PC-9 (cell line): Measurements from ENCODE around the gene TIFAB. TPM values are rescaled to one million over a fixed set of nuclear protein-coding genes. Genes with fewer than 3 reads are reported as not detected.

Experiments used
- BruUV-seq: library from RNA; stranded (reverse); fragments of 400-500 nt; replicated peaks from 2 replicates; lab custom pipeline; 2021; lab: Mats Ljungman, UMichigan
- CTCF ChIA-PET: fragments of 300-600 bp; sonication (Branson Sonifier 250); formaldehyde crosslinking; loops from one replicate; lab custom pipeline; 2022; ENCODE audit warnings: antibody characterized with exemption; lab: Charles Lee
- POLR2A ChIA-PET: fragments of 300-600 bp; sonication (Branson Sonifier 250); formaldehyde crosslinking; loops from one replicate; lab custom pipeline; 2022; ENCODE audit warnings: antibody characterized with exemption; ENCODE audit not compliant: unreplicated experiment; lab: Charles Lee
- DNase-seq, 2 experiments: peaks; one replicate each; pipeline versions ENCODE4 v3.0.0 to v3.0.0-alpha.2; 2015 to 2022; ENCODE audit warnings: mixed read lengths in 1 of 2
- H2AFZ ChIP-seq: fragments of 200-600 bp; sonication (generic); 2 replicates; pipeline ENCODE4 v1.8.1; 2017; ENCODE audit warnings: antibody characterized with exemption
- H3F3A ChIP-seq: fragments of 200-600 bp; sonication (generic); 2 replicates; pipeline ENCODE4 v1.8.1; 2017; ENCODE audit warnings: antibody characterized with exemption, mild to moderate bottlenecking, low read depth; ENCODE audit not compliant: insufficient read depth
- H3K27ac ChIP-seq: fragments of 200-600 bp; sonication (generic); 2 replicates; pipeline ENCODE4 v1.6.1; 2016; ENCODE audit warnings: mixed run types
- H3K27me3 ChIP-seq: fragments of 200-600 bp; sonication (generic); 2 replicates; pipeline ENCODE4 v1.6.1; 2016; ENCODE audit warnings: low read depth, mixed run types; ENCODE audit not compliant: insufficient read depth
- H3K36me3 ChIP-seq: fragments of 200-600 bp; sonication (generic); 2 replicates; pipeline ENCODE4 v1.6.1; 2016; ENCODE audit warnings: low read depth, mixed run types
- H3K4me1 ChIP-seq: fragments of 200-600 bp; sonication (generic); replicated peaks from 2 replicates; pipeline ENCODE4 v1.6.1; 2016; ENCODE audit warnings: mixed run types; ENCODE audit not compliant: insufficient read depth
- H3K4me2 ChIP-seq: fragments of 200-600 bp; sonication (generic); 2 replicates; pipeline ENCODE4 v1.6.1; 2017; ENCODE audit warnings: mixed run types
- H3K4me3 ChIP-seq: fragments of 200-600 bp; sonication (generic); 2 replicates; pipeline ENCODE4 v1.6.1; 2016; ENCODE audit warnings: mixed run types
- H3K79me2 ChIP-seq: fragments of 200-600 bp; sonication (generic); 2 replicates; pipeline ENCODE4 v1.6.1; 2017; ENCODE audit warnings: low read depth, mixed run types
- H3K9me2 ChIP-seq: fragments of 200-600 bp; sonication (generic); 2 replicates; pipeline ENCODE4 v1.8.1; 2017; ENCODE audit warnings: mild to moderate bottlenecking; ENCODE audit not compliant: insufficient read depth
- H3K9me3 ChIP-seq: fragments of 200-600 bp; sonication (generic); 2 replicates; pipeline ENCODE4 v1.8.1; 2016; ENCODE audit warnings: low read depth; ENCODE audit not compliant: insufficient read depth
- H4K20me1 ChIP-seq: fragments of 200-600 bp; sonication (generic); 2 replicates; pipeline ENCODE4 v1.8.1; 2017; ENCODE audit not compliant: insufficient read depth
- CTCF ChIP-seq: fragments of 200-600 bp; sonication (generic); conservative IDR thresholded peaks from 2 replicates; pipeline ENCODE4 v1.6.1; 2017; ENCODE audit warnings: mixed run types, antibody characterized with exemption, mild to moderate bottlenecking, moderate library complexity
- EZH2 ChIP-seq: fragments of 200-600 bp; sonication (generic); IDR thresholded peaks from 2 replicates; pipeline ENCODE4 v1.8.0; 2017; ENCODE audit warnings: antibody characterized with exemption, low read depth
- intact Hi-C: fragments of 100-400 bp; cut with micrococcal nuclease; formaldehyde crosslinking; loops from one replicate; pipeline ENCODE4 v1.10.0; 2022; ENCODE audit not compliant: unreplicated experiment
- total RNA-seq: library from RNA; stranded (reverse); gene quantifications from 2 replicates; pipeline ENCODE4 v1.2.3, GENCODE V29; 2021

Gene TIFAB
- total RNA-seq, 1 experiment from 2014 or later, result not detected

DNA sequence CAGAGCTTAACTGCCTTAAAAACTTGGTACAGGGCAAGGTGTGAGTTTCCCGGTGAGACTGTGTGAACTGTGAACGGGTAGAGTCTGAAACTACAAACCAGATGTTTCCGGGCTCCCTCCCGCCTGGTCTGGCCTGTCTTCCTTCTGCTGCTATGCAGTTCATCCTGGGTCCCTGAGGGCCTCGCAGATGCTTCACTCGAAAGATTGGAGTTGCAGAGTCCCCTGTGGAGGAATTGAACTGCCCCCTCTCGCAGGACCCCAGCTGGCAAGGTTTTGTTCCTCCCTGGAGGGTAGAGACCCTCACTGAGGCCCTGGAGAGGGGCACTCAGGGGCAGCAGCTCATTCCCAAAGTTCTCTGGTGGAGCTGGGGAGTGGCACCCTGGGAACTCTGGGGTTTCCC lies 5.5 kb downstream of the TIFAB start:
- H4K20me1 ChIP-seq, result no peaks in the 10 kb centered on the region
- H3F3A ChIP-seq, result no peaks in the 10 kb centered on the region
- no peak for TF ChIP-seq CTCF
- TF ChIP-seq EZH2, result no peak
- H3K4me1 ChIP-seq, result no peaks in the 10 kb centered on the region
- no peaks in the 10 kb centered on the region for H3K9me3 ChIP-seq
- no peak overlapping the region for H3K4me2 ChIP-seq
- CTCF ChIA-PET, result no interaction called here
- no peaks in the 10 kb centered on the region for H3K9me2 ChIP-seq
- peaks cover 81% of the 10 kb centered on the region for H3K27me3 ChIP-seq
- DNase-seq, result no peak
- BruUV-seq, result no TSS peak
- intact Hi-C loops, result no loop called here
- no peak overlapping the region for H3K4me3 ChIP-seq
- no peak overlapping the region for H2AFZ ChIP-seq
- H3K79me2 ChIP-seq, result no peaks in the 10 kb centered on the region
- no peak overlapping the region for H3K27ac ChIP-seq
- no peaks in the 10 kb centered on the region for H3K36me3 ChIP-seq
- POLR2A ChIA-PET, result no interaction called here

GRCh38 chr5:135446206-135446605 lies 5.9 kb downstream of the TIFAB start:
- no peak for TF ChIP-seq CTCF
- no peak for TF ChIP-seq EZH2
- ChIA-PET CTCF (no interaction called here), POLR2A (no interaction called here)
- no peaks in the 10 kb centered on the region for H3K9me2 ChIP-seq
- peaks cover 77% of the 10 kb centered on the region for H3K27me3 ChIP-seq
- H3K9me3 ChIP-seq, result no peaks in the 10 kb centered on the region
- H3F3A ChIP-seq, result no peaks in the 10 kb centered on the region
- H3K79me2 ChIP-seq, result no peaks in the 10 kb centered on the region
- BruUV-seq, result no TSS peak
- intact Hi-C loops, result no loop called here
- DNase-seq, result no peak
- H2AFZ ChIP-seq, result no peak overlapping the region
- H3K4me1 ChIP-seq, result no peaks in the 10 kb centered on the region
- H3K36me3 ChIP-seq, result no peaks in the 10 kb centered on the region
- H3K27ac ChIP-seq, result no peak overlapping the region
- no peak overlapping the region for H3K4me3 ChIP-seq
- no peak overlapping the region for H3K4me2 ChIP-seq
- no peaks in the 10 kb centered on the region for H4K20me1 ChIP-seq

- H3K79me2 ChIP-seq, result no peaks in the 10 kb centered on the region
- no peaks in the 10 kb centered on the region for H3K36me3 ChIP-seq
- H3K4me2 ChIP-seq, result no peak overlapping the region
- no peak for DNase-seq
- no peak for TF ChIP-seq CTCF
- TF ChIP-seq EZH2, result no peak
- H2AFZ ChIP-seq, result no peak overlapping the region
- H3K4me1 ChIP-seq, result no peaks in the 10 kb centered on the region
- BruUV-seq, result no TSS peak
- H3K9me3 ChIP-seq, result no peaks in the 10 kb centered on the region
- ChIA-PET CTCF (no interaction called here), POLR2A (interaction anchor here (0.7 kb wide), 1 partner anchor 127 kb away, joined by 5 read pairs; no protein-coding TSS in a partner anchor)
- H3K9me2 ChIP-seq, result no peaks in the 10 kb centered on the region
- intact Hi-C loops, result no loop called here
- no peaks in the 10 kb centered on the region for H3F3A ChIP-seq
- peaks cover 72% of the 10 kb centered on the region for H3K27me3 ChIP-seq
- H4K20me1 ChIP-seq, result no peaks in the 10 kb centered on the region
- H3K4me3 ChIP-seq, result no peak overlapping the region
- no peak overlapping the region for H3K27ac ChIP-seq
These were observed 6.7 kb downstream of the TIFAB start for GRCh38 chr5:135445306-135445985.
